HG03039 (cell line): ENCODE measurements around the gene ATP8B4.
"Not testable (repeated sequence)": the region's sequence is repeated elsewhere in the genome, so short reads cannot be mapped to it uniquely, and the experiment has no call there.

Experiments used
- ATAC-seq: cut with Tn5 transposase; IDR thresholded peaks from one replicate; pipeline ENCODE4 v1.9.1; 2021; ENCODE audit warnings: mild to moderate bottlenecking, moderate library complexity; ENCODE audit not compliant: unreplicated experiment

Gene ATP8B4

DNA sequence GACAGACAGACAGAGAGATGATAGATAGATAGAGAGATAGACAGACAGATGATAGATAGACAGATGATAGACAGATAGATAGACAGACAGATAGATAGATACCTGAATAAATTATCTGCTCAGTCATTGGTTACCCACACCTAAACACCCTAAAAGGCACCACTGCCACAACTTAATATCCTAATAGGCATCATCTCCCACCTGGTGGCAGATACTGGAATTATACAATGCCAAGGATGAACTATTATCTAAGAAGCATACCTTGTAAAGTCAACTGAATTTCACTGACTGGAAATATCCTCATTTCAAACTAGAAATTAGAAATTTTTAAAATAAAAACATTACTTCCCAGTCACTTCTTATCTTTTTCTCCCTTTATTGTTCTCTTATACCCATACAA lies 19.4 kb upstream of the ATP8B4 start:
- no peak for ATAC-seq

DNA sequence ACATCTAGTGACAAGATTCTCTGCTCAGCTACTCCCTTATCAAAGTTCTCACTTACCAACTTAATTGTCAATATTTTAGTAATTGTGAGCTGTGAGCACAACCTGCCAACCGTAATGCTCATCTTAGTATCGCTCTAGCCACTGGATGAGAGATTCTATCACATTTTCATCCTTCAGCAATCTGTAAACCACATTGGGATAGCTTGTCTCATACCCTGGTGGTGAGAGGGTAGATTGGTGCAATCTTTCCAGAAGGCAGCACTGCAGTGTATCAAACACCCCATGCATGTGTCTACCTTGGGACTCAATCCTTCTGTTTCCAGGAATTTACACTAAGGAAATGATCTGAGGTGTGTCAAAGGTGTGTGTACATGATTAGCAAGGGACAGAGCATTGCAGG lies 18.9 kb upstream of the ATP8B4 start:
- ATAC-seq: no peak

DNA sequence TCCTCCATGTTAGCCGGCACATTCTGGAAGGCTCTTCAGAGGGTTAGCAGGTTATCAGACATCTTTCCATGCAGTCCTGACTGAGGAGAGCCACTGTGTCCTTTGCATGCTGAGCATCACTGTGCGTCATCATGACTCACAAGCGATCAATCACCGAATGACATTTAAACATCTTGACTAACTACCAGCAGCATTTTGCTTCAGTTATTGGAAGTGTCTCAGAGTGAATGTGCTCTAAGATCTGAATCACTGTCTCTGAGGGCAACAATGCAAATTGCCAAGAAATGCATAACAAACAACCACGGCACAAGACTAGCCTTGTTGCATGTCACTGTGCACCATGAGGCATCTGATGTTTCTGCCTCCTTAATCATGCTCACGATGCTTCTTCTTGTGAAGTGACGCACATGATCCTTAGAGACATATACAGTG lies 18.3 kb upstream of the ATP8B4 start:
- no peak for ATAC-seq

DNA sequence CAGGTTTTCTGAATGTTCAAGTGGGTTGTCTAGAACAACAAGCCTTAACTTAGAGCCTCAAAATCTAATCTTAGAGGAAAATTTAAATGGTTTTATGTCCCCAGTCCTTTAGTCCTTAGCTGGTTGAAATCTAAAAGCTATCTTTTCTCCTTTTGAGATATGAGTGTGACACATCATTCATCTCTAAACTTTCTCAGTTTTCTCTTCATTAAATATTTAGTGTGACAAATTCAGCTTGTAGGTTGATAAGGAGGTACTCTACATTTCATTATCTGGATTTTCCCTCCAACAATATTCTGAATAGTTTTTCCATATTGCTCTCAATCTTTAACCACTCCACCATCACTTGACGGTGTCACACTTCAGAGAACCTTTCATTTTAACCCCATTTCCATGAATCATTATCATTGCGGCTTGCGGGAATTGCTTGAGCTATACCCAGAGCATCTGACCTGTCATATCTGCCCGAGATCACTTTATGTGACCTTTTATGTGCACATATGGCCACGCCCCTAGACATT lies 16.1 kb upstream of the ATP8B4 start:
- ATAC-seq: peak; percentile 60

DNA sequence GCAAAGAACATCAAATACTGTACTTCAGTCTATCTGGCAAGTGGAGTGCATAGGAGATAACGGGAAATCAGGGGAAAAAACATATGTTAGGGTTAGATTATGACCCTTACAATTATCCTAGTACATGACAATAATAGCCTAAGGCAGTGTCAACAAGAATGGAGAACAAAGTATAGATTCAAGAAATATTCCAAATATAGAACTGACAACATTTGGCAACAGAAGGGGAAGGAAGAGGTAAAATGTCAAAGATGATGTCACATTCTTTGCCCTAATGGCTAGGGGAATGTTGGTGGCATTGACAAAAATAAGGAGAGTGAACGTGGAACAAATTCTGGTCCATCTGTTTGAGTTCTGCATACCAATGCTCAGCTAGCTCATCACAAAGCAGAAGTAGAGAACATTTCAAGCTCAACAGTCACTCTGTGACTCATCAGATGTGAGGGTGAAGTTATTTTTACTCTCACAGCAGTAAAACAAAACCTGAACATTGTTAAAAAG lies 15.5 kb upstream of the ATP8B4 start:
- ATAC-seq: peak; percentile 81

DNA sequence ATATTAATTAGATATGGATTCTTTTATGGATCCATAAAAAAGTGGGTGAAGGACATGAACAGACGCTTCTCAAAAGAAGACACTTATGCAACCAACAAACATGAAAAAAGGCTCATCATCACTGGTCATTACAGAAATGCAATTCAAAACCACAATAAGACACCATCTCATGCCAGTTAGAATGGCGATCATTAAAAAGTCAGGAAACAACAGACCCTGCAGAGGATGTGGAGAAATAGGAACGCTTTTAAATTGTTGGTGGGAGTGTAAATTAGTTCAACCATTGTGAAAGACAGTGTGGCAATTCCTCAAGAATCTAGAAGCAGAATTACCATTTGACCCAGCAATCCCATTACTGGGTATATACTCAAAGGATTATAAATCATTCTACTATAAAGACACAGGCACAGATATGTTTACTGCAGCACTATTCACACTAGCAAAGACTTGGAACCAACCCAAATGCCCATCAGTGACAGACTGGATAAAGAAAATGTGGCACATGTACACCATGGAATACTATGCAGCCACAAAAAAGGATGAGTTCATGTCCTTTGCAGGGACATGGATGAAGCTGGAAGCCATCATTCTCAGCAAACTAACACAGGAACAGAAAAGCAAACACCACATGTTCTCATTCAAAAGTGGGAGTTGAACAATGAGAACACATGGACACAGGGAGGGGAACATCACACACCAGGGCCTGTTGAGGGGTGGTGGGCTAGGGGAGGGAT lies 13.4 kb upstream of the ATP8B4 start:
- ATAC-seq: not testable (repeated sequence)

DNA sequence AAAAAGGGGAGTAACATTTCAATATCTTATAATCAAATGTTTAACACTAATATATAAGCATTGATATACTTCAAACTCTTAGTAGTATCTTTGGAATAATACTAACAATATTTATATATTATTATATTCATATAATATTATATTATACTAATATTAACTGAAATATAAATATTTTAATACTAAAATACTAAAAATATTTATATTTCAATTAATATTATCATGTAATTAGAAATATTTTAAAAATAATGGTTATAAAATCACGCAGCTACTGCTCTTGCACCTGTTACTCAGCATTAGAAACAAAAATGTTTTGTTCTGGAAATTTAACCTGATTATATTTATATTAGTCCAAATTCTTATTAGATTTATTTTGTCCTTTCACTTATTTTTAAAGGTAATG lies 12.6 kb upstream of the ATP8B4 start:
- ATAC-seq: no peak

DNA sequence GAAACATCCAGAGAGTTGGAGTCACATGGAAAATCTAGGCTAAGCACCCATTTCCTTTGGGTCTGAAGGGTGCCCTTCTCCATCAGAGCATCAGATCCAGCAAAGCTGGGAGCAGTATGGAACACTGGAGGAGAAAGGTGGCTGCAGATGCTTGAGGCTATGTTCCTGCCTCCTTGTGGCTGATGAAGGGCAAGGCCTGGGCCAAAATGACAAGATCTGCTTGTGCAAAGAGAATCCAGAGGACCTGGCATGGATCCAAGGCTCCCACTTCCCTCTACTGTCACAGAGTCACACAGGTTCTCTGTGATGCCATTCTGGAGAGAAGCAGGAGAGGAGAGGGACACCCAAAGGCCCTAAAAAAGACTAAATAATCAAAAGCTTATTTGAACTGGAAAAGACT lies 9.2 kb upstream of the ATP8B4 start:
- ATAC-seq: no peak

DNA sequence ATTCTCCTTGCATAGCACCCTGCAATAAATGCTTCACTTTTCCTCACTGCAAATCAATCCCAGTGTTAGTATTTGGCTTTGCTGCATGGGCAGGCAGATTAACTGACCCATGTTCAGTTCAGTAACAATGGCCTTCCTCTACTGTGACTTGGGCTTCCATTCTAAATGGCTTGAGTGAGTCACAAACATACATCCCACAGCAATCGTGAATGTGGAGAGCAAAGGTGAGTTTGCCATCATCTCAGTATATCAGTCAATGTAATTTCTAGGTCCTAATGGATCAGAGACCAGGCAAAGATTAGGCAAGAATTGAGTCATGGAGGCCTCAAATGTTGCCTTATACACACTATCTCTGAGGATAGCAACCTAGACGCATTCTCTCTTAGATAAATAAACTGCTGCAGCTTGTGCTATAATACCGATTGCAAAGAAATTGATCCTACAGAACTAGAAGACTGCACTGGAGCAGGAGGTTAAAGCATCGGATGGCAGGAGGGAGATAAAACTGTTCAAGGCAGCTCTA lies 8.3 kb upstream of the ATP8B4 start:
- no peak for ATAC-seq

DNA sequence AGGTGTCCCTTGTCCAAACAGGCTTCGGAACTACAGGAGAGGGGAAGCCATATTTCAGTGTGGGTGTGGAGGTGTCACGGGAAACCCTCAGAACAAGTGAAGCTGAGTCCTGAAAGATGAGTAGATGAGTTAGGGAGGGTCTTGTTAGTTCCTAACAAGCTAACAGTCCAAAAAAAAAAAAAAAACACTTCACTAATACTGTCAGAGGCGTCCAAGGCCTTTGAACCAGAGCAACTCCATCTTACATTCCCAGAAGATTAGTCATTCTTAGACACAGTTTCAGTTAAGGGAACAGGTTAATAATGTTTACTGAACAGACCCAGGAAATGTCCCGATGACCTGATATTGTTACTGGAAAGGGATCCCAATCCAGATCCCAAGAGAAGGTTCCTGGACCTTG lies 7.0 kb upstream of the ATP8B4 start:
- no peak for ATAC-seq

DNA sequence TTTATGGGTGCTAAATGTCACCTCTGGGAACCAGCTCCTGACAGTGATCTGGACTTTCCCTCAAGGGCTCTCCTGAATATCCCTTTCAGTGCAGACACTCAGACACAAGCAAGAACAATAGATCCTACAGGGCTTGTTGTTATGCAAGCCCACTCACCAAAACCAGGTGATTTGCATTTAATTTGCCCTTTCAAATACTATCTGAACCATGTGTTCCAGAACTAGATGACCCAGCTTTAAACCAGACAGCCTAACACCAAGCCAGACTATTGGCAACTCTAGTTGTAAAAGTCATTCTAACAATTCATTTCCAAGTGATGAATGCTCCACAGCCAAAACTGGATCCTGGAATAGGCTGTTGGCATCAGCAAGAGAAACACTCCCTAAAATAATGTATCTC lies 5.6 kb upstream of the ATP8B4 start:
- no peak for ATAC-seq

DNA sequence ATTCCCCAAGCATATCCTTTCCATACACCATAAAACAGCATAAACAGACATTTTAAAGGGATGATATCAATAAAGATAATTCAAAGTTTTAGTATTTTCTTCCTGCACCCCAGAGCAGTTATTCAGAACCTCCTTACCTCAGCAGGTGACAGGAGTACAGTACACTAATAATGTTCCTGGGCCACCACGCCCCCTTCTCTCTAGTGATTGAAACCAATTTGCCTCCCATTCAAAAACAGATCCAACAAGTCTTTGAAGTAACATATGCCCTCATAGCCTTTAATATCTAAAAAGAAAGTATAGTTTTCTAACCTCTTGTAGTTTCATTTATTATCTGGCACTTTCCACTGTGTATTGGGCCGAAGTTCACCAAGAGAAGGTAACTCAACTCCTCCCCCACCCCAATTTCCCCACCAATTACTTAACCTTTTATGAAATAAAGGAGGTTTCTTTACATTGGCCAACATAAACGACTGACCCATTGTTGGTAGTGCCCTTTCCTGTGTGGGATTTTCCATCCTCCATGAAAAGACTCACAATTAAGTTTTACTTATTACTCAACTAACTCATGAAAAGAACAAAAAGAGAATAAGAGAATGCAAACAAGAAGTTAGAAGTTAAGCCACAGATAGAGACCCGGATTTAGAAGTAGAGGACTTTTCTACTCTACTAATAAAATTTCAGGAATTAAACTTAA lies 5.0 kb upstream of the ATP8B4 start:
- ATAC-seq: no peak

DNA sequence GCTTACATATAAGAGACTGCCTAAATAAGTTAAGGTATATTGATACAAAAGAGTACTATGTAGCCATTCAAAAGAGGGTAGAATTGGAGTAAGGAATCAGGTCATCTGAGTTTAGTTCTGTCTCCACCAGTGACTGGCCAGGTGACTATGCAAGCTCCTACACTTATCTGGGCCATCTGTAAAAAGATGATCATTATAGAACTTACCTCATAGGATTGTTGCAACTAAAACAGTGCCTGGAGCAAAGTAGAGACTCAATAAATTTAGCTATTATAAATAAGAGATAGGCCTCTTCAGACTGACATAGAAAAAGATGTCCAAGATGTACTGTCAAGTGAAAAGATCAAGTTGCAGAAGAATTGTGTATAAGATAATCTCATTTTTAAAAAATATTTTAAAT lies 1.7 kb upstream of the ATP8B4 start:
- ATAC-seq: no peak

DNA sequence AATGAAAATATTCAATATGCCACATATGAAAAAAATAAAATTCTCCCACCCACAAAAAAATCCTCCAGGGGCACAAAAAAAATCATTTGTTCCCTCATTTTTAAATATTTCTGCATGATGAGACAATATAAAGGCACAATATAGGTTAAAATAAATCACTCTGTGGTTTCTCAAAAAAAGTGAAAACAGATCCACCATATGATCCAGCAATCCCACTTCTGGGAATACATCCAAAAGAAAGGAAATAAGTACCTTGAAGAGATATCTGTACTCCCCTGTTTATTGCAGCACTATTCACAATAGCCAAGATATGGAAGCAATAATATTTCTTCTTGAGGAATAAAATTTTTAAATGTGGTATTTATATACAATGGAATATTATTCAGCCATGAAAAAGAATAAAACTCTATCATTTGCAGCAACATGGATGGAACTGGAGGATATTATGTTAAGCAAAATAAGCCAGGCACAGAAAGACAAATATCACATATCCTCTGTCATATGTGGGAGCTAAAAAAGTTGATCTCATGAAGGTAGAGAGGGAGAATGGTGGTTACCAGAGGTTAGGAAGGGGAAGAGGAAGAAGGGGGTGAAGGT lies 1.5 kb downstream of the ATP8B4 start:
- no peak for ATAC-seq

DNA sequence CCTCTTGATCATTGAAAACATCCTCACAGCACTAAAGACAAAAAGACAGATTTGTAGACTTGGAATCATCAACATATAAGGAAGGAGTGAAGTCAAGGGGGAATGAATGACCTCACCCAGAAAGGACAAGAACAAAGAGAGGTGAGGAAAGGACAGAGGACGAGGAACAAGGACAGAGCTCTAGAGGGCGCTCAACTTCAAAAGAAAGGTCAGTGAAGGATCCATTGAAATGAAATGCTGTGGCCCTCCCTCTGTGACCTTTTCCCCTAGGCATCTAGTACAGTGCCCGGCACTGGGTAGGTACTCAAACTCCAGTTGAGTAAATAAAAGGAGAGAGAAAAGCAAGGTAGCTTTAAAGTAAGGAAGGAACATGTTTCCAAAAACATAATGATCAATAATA lies 2.6 kb downstream of the ATP8B4 start:
- ATAC-seq: peak; percentile 43

DNA sequence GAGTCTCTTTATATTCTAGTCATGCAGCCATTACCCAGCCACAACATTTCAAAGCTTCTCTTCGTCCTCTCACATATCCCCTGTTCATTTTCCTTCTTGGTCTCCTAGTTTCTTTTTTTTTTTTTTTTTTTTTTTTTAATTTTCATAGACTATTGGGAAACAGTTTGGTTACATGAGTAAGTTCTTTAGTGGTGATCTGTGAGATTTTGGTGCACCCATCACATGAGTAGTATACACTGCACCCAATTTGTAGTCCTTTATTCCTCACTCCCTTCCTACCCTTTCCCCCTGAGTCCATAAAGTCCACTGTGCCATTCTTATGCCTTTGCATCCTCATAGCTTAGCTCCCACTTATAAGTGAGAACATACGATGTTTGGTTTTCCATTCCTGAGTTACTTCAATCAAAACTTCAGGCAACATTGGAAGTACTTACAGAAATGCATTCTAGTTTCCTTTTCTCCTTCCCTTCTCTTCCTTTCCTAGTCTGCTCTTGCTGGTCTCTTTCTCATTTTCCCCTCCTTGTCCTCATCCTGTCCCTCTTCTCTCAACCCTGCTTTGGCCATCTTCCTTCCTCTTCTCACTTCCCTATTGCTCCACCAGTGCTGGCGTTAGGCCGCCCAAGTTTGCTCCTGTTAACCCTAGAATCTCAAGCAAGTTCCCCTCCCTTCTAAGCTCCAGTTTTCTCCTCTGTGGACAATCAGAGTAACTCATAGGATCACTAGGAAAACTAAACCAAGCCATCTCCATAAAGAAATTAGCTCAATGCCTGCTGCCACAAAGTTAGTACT lies 4.8 kb downstream of the ATP8B4 start:
- ATAC-seq: no peak

DNA sequence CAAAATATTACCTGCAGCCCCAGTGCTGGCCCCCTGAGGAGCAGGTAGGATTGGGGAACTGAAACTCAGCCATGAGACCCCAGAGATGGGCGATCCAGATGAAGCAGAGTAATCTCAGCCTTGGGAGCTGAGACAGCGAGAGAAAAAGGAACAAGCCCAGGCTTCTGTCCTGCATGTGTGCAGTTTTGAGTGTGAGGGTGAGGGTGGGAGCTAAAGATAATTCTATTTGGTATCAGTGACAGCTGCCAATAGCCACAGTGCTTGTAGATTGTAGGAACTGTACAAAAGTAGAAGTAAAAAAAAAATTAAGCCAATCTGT lies 5.9 kb downstream of the ATP8B4 start:
- no peak for ATAC-seq

DNA sequence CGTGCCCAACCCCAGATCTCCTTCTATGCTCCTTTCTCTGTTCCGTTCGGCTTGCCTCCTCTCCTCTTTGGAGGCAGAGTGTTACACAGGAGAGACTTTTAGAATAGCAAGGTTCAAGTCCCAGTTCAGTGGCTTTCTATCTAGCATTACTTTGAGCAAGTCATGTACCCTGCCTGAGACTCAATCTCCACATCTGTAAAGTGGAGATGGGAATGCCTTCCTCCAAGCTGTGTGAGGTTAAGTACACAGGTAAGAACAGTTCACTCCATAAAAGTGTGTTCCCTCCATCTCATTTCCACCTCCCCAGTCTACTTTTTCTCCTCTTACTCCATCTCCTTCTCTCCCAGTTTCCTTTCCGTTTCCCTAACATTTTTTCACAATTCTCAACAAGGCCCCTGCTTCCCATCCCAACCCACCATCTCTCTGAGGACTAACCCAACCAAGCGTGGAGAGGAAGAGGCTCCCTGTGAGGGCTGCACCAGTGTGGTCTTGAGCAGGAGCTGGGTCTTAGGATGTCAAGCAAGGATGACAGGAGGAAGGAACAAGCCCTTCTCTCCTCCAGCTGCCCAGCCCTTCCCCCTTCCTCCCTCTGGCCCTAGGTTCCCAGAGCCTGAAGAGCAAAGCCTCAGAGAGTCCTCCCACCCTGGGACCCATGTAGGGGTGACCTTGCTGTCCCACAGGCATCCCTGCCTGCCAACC lies 6.4 kb downstream of the ATP8B4 start:
- ATAC-seq: no peak

DNA sequence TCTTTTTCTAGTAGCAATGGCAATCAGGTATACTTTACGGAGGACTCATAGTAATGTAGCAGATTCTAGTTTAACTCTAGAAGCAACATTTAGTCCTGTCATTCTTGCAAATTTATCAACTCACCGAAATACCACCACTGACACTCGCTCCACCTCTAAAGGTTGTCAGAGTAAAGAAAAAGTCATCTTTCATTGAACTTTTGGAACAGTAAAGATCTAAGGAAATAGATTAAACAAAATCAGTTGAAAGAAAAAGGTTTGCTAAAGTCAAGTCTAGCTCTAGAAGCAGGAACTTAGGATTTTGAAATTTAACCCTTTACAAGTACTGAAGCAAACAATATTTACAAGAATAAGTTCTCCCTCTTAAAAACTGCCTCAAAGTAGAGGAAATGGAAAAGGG lies 8.7 kb downstream of the ATP8B4 start:
- ATAC-seq: no peak
